Upper lobe of right lung (tissue), 1 donor: ENCODE results near the gene CPED1. TPM values are rescaled to one million over a fixed set of nuclear protein-coding genes. Genes with fewer than 3 reads are reported as not detected.
"Not testable (repeated sequence)": the region's sequence is repeated elsewhere in the genome, so short reads cannot be mapped to it uniquely, and the experiment has no call there.

Source experiments
- ATAC-seq: fragments of 200-7000 bp; cut with Tn5 transposase; one replicate; pipeline ENCODE4 v1.9.1; 2020; ENCODE audit warnings: mild to moderate bottlenecking, moderate library complexity
- DNase-seq: peaks from one replicate; pipeline ENCODE4 v3.0.0-alpha.2; 2020
- H3K27ac ChIP-seq: fragments of 200-600 bp; one replicate; pipeline ENCODE4 v1.8.0; 2022
- H3K27me3 ChIP-seq: fragments of 200-600 bp; one replicate; pipeline ENCODE4 v1.8.0; 2022; ENCODE audit warnings: mild to moderate bottlenecking
- H3K36me3 ChIP-seq: fragments of 200-600 bp; one replicate; pipeline ENCODE4 v1.8.0; 2022
- H3K4me1 ChIP-seq: fragments of 200-600 bp; one replicate; pipeline ENCODE4 v1.8.0; 2022
- H3K4me3 ChIP-seq: fragments of 200-600 bp; one replicate; pipeline ENCODE4 v1.8.0; 2022; ENCODE audit warnings: mild to moderate bottlenecking
- H3K9me3 ChIP-seq: fragments of 200-600 bp; one replicate; pipeline ENCODE4 v1.8.0; 2022
- CTCF ChIP-seq: fragments of 200-600 bp; IDR thresholded peaks from one replicate; pipeline ENCODE4 v1.8.0; 2022; ENCODE audit warnings: antibody characterized with exemption
- intact Hi-C: fragments of 100-400 bp; cut with DNase I; formaldehyde crosslinking; loops from one replicate; pipeline ENCODE4 v1.11.0; 2022
- total RNA-seq: library from RNA; stranded (reverse); fragmentation: NEBNext Ultra II Directional; extraction: Animal tissue kit (Norgen Biotek cat#: 25700); gene quantifications from one replicate; pipeline ENCODE4 v1.2.1, GENCODE V29; 2021
- donor health status: DM: no; HTN: yes; CAD: no; lungs with severe emphysema.

CPED1 gene
- total RNA-seq, 1 donor from 2014 or later, result 39.2 TPM

GRCh38 chr7:121288894-121289293 is 300.4 kb downstream of the CPED1 start:
- Histone ChIP-seq H3K27me3 (no peaks in the 10 kb centered on the region), H3K4me1 (no peaks in the 10 kb centered on the region), H3K27ac (no peak overlapping the region), H3K9me3 (no peaks in the 10 kb centered on the region), H3K4me3 (no peak overlapping the region), H3K36me3 (no peaks in the 10 kb centered on the region)
- no peak for TF ChIP-seq CTCF
- no peak for DNase-seq
- intact Hi-C loops, result no loop called here
- no peak for ATAC-seq

GRCh38 chr7:121289930-121290329 is 301.4 kb downstream of the CPED1 start:
- H3K27ac ChIP-seq, H3K36me3 ChIP-seq, H3K4me1 ChIP-seq, H3K4me3 ChIP-seq, H3K9me3 ChIP-seq, ATAC-seq, intact Hi-C loops, DNase-seq, H3K27me3 ChIP-seq: not testable (repeated sequence)

GRCh38 chr7:121294448-121294992 is 306.0 kb downstream of the CPED1 start:
- no peaks in the 10 kb centered on the region for H3K27me3 ChIP-seq
- no peak overlapping the region for H3K27ac ChIP-seq
- no peak for TF ChIP-seq CTCF
- peaks cover 10% of the 10 kb centered on the region for H3K36me3 ChIP-seq
- H3K4me3 ChIP-seq, result no peak overlapping the region
- DNase-seq, result no peak
- no peak for ATAC-seq
- intact Hi-C loops, result no loop called here
- no peaks in the 10 kb centered on the region for H3K9me3 ChIP-seq
- no peaks in the 10 kb centered on the region for H3K4me1 ChIP-seq

GRCh38 chr7:121297843-121298242 is 309.3 kb downstream of the CPED1 start:
- Histone ChIP-seq H3K4me3 (no peak overlapping the region), H3K27ac (no peak overlapping the region), H3K36me3 (peaks cover 10% of the 10 kb centered on the region), H3K4me1 (no peaks in the 10 kb centered on the region), H3K27me3 (no peaks in the 10 kb centered on the region), H3K9me3 (no peaks in the 10 kb centered on the region)
- ATAC-seq, result no peak
- DNase-seq, result no peak
- no peak for TF ChIP-seq CTCF
- intact Hi-C loops, result no loop called here

- TF ChIP-seq CTCF, result no peak
- H3K9me3 ChIP-seq, result no peaks in the 10 kb centered on the region
- H3K4me3 ChIP-seq, result no peak overlapping the region
- ATAC-seq, result no peak
- DNase-seq, result no peak
- no peaks in the 10 kb centered on the region for H3K4me1 ChIP-seq
- no peaks in the 10 kb centered on the region for H3K27me3 ChIP-seq
- H3K27ac ChIP-seq, result no peak overlapping the region
- peaks cover 10% of the 10 kb centered on the region for H3K36me3 ChIP-seq
- intact Hi-C loops, result no loop called here
Measured at GRCh38 chr7:121298831-121299239, 310.3 kb downstream of the CPED1 start.

- intact Hi-C loops, result no loop called here
- no peaks in the 10 kb centered on the region for H3K4me1 ChIP-seq
- no peaks in the 10 kb centered on the region for H3K9me3 ChIP-seq
- no peak for TF ChIP-seq CTCF
- no peak overlapping the region for H3K4me3 ChIP-seq
- H3K27me3 ChIP-seq, result no peaks in the 10 kb centered on the region
- H3K36me3 ChIP-seq, result peaks cover 2% of the 10 kb centered on the region
- DNase-seq (no peak), ATAC-seq (no peak)
- no peak overlapping the region for H3K27ac ChIP-seq
Measured at GRCh38 chr7:121300685-121301420, 312.3 kb downstream of the CPED1 start.
